ENCODE results near the gene STRADA.

DNA sequence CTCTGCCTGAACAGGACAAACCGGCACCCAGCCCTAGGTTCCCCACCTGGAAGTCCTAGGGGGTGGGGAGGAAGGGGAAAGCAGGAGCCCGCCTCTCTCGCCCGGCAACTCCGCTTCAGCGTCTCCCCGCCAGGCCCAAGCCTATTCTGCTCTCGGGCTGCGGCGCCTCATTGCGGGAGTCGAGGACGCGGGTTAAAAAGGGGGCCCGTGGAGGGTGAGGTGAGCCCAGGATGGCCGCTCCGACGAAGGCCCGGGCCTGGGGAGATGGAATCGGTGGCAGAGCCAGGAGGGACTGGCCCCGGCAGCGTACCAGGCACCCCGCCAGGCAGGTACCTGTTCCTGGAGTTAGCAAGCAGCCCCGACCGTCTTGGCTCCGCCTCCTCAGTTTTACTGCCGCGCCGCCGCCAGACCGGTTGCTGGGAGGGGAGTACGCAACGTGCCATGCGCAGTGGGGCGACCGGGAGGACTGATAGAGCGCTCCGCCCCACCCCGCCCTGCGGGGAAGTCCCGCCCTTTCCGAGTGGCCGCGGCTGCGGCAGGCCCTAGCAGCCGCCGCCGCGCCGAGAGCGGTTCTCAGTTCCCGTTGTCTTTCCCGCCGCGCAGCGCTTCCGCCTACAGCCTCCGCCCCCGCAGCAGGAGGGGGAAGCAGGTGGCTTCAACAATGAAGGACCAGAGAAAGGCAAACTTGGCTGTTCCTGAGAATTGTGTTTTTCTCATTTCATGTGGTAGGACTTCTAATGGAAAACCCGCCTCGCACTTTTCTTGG lies at the start of gene STRADA:
- TF ChIP-seq GATA2 (IDR thresholded peaks at IDR 0.05; ENCODE audit: low read depth, low read length) (peak; percentile 58), GATA3 (IDR thresholded peaks at IDR 0.05; ENCODE audit: low read depth, low read length) (no peak)

All from SH-SY5Y (cell line).